ENCODE data around the gene DEPDC5.

DNA sequence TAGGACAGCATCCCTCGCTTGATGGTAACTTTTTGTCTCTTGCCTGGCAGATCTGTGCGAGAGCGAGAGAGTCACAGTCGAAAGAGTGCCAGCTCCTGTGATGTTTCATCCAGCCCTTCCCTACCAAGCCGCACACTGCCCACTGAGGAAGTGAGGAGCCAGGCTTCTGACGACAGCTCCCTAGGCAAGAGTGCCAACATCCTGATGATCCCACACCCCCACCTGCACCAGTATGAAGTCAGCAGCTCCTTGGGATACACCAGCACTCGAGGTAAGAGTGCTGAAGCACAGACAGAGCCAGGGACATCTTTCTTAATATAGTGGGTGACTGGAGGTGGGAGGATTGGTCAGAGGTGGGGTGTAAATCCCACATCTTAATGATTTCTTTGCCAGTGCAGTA, 61.1 kb downstream of the DEPDC5 start:
- TF ChIP-seq, protein P1, sequence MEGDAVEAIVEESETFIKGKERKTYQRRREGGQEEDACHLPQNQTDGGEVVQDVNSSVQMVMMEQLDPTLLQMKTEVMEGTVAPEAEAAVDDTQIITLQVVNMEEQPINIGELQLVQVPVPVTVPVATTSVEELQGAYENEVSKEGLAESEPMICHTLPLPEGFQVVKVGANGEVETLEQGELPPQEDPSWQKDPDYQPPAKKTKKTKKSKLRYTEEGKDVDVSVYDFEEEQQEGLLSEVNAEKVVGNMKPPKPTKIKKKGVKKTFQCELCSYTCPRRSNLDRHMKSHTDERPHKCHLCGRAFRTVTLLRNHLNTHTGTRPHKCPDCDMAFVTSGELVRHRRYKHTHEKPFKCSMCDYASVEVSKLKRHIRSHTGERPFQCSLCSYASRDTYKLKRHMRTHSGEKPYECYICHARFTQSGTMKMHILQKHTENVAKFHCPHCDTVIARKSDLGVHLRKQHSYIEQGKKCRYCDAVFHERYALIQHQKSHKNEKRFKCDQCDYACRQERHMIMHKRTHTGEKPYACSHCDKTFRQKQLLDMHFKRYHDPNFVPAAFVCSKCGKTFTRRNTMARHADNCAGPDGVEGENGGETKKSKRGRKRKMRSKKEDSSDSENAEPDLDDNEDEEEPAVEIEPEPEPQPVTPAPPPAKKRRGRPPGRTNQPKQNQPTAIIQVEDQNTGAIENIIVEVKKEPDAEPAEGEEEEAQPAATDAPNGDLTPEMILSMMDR (IDR thresholded peaks at IDR 0.05), result no peak
- TF ChIP-seq POLR2A (IDR thresholded peaks at IDR 0.05) (no peak), POLR2AphosphoS5 (IDR thresholded peaks at IDR 0.05) (no peak)

Data from sigmoid colon (tissue), 4 donors.